Activated CD4-positive, alpha-beta T cell treated with anti-CD3 and anti-CD28 coated beads, Interleukin-2, amount 50 U/mL, for 4 hours (primary cell): ENCODE results near the gene DYRK1A.

ENCODE experiments used
- DNase-seq, 2 experiments: peaks; one replicate each; pipeline ENCODE4 v3.0.0-alpha.2; 2020

The DYRK1A gene

GRCh38 chr21:37452227-37452626 is 85.7 kb downstream of the DYRK1A start:
- DNase-seq = no peak

- DNase-seq = no peak
These were observed 86.8 kb downstream of the DYRK1A start for GRCh38 chr21:37453350-37453749.

- no peak for DNase-seq
These were observed 88.4 kb downstream of the DYRK1A start for GRCh38 chr21:37454869-37455503.

GRCh38 chr21:37455504-37455911 is 88.9 kb downstream of the DYRK1A start:
- no peak for DNase-seq

GRCh38 chr21:37458669-37459276 is 92.2 kb downstream of the DYRK1A start:
- DNase-seq = no peak

GRCh38 chr21:37459575-37459974 is 93.0 kb downstream of the DYRK1A start:
- DNase-seq = no peak

GRCh38 chr21:37460196-37460595 is 93.6 kb downstream of the DYRK1A start:
- no peak for DNase-seq

- no peak for DNase-seq
These were observed 94.9 kb downstream of the DYRK1A start for GRCh38 chr21:37461479-37461878.

- DNase-seq = no peak
These were observed 95.7 kb downstream of the DYRK1A start for GRCh38 chr21:37462087-37462861.

- DNase-seq = no peak
These were observed 96.7 kb downstream of the DYRK1A start for GRCh38 chr21:37463083-37463801.

GRCh38 chr21:37467082-37467481 is 100.5 kb downstream of the DYRK1A start:
- DNase-seq = no peak

- no peak for DNase-seq
These were observed 102.3 kb downstream of the DYRK1A start for GRCh38 chr21:37468909-37469308.

GRCh38 chr21:37469441-37469840 is 102.9 kb downstream of the DYRK1A start:
- no peak for DNase-seq

- DNase-seq = no peak
These were observed 106.0 kb downstream of the DYRK1A start for GRCh38 chr21:37472581-37472980.

GRCh38 chr21:37473491-37473890 is 106.9 kb downstream of the DYRK1A start:
- DNase-seq = no peak

GRCh38 chr21:37474342-37474741 is 107.8 kb downstream of the DYRK1A start:
- no peak for DNase-seq

GRCh38 chr21:37475186-37475868 is 108.8 kb downstream of the DYRK1A start:
- DNase-seq = no peak

- DNase-seq = no peak
These were observed 112.2 kb downstream of the DYRK1A start for GRCh38 chr21:37478794-37479193.

- DNase-seq = no peak
These were observed 117.2 kb downstream of the DYRK1A start for GRCh38 chr21:37483776-37484175.

- no peak for DNase-seq
These were observed 118.2 kb downstream of the DYRK1A start for GRCh38 chr21:37484535-37485474.

- no peak for DNase-seq
These were observed 123.0 kb downstream of the DYRK1A start for GRCh38 chr21:37489553-37489952.

GRCh38 chr21:37490084-37490483 is 123.5 kb downstream of the DYRK1A start:
- no peak for DNase-seq
